H1 (cell line): ENCODE results near the gene LAX1. TPM values are rescaled to one million over a fixed set of nuclear protein-coding genes. Genes with fewer than 3 reads are reported as not detected.

Experiments
- CTCF ChIA-PET: fragments of 300-600 bp; sonication (Branson Sonifier 250); formaldehyde crosslinking; loops from one replicate; lab custom pipeline; 2021; ENCODE audit not compliant: partially characterized antibody; lab: Charles Lee
- POLR2A ChIA-PET: fragments of 300-600 bp; sonication (Branson Sonifier 250); formaldehyde crosslinking; loops from one replicate; lab custom pipeline; 2021; ENCODE audit warnings: inconsistent platforms; ENCODE audit not compliant: partially characterized antibody; lab: Charles Lee
- DNase-seq, 2 experiments: peaks; one replicate each; pipeline versions ENCODE4 v3.0.0 to v3.0.0-alpha.2; 2010 to 2022; ENCODE audit warnings: low spot score in 2 of 2, low read depth in 1 of 2, mixed read lengths in 1 of 2
- FAIRE-seq: peaks from 2 replicates; lab custom pipeline; 2011; peaks lifted over from hg19 to GRCh38; lab: Jason Lieb, UNC
- H2AFZ ChIP-seq: 2 replicates; pipeline ENCODE4 v1.8.1; 2012; ENCODE audit warnings: low read length, inconsistent platforms
- H2AK5ac ChIP-seq: 2 replicates; pipeline ENCODE4 v1.6.1; 2013; ENCODE audit warnings: low read depth, low read length
- H2BK120ac ChIP-seq: replicated peaks from 2 replicates; pipeline ENCODE3; 2013; ENCODE audit warnings: low read depth, low read length, inconsistent platforms
- H2BK12ac ChIP-seq: 2 replicates; pipeline ENCODE4 v1.6.1; 2013; ENCODE audit warnings: low read depth, low read length
- H2BK15ac ChIP-seq: 2 replicates; pipeline ENCODE4 v1.6.1; 2013; ENCODE audit warnings: low read length
- H2BK20ac ChIP-seq: 2 replicates; pipeline ENCODE4 v1.6.1; 2013; ENCODE audit warnings: low read length
- H2BK5ac ChIP-seq: 2 replicates; pipeline ENCODE4 v1.6.1; 2013; ENCODE audit warnings: low read depth, low read length
- H3K14ac ChIP-seq: 2 replicates; pipeline ENCODE4 v1.6.1; 2013; ENCODE audit warnings: inconsistent platforms; ENCODE audit not compliant: insufficient read length
- H3K18ac ChIP-seq: 2 replicates; pipeline ENCODE4 v1.6.1; 2013; ENCODE audit warnings: low read length; ENCODE audit errors: extremely low read depth
- H3K23ac ChIP-seq: 2 replicates; pipeline ENCODE4 v1.6.1; 2013; ENCODE audit warnings: inconsistent platforms; ENCODE audit not compliant: insufficient read length
- H3K23me2 ChIP-seq: 2 replicates; pipeline ENCODE4 v1.6.1; 2013; ENCODE audit warnings: low read depth, low read length
- H3K27ac ChIP-seq: 2 replicates; pipeline ENCODE4 v1.6.1; 2011; ENCODE audit warnings: low read depth, low read length, inconsistent platforms
- H3K27me3 ChIP-seq, 4 experiments: replicated peaks in 1 of 4; 1 replicate in 1 of 4; 2 replicates in 3 of 4; pipeline versions ENCODE4 v1.6.1 to v1.8.1; 2011 to 2013; ENCODE audit warnings: low read length in 3 of 4, mild to moderate bottlenecking in 3 of 4, inconsistent platforms in 2 of 4, mixed read lengths in 2 of 4, moderate library complexity in 1 of 4; ENCODE audit not compliant: control insufficient read depth in 3 of 4, insufficient read depth in 3 of 4; ENCODE audit errors: extremely low read depth in 1 of 4
- H3K36me3 ChIP-seq, 4 experiments: 2 replicates each; pipeline versions ENCODE4 v1.6.1 to v1.8.1; 2011 to 2013; ENCODE audit warnings: mild to moderate bottlenecking in 4 of 4, low read length in 3 of 4, moderate library complexity in 2 of 4, control low read depth in 1 of 4, inconsistent platforms in 1 of 4; ENCODE audit not compliant: insufficient read depth in 4 of 4, control insufficient read depth in 2 of 4
- H3K4ac ChIP-seq: replicated peaks from 2 replicates; pipeline ENCODE3; 2013; ENCODE audit warnings: low read length, low read depth, mixed read lengths, inconsistent platforms; ENCODE audit not compliant: insufficient read length
- H3K4me1 ChIP-seq, 4 experiments: replicated peaks in 1 of 4; 1 replicate in 1 of 4; 2 replicates in 3 of 4; pipeline versions ENCODE4 v1.6.1 to v1.8.1; 2011 to 2013; ENCODE audit warnings: low read length in 3 of 4, inconsistent platforms in 2 of 4, mixed read lengths in 1 of 4; ENCODE audit not compliant: insufficient read depth in 4 of 4, control insufficient read depth in 3 of 4
- H3K4me2 ChIP-seq, 2 experiments: 2 replicates each; pipeline versions ENCODE4 v1.6.1 to v1.8.1; 2011 to 2013; ENCODE audit warnings: low read depth in 2 of 2, low read length in 2 of 2, control low read depth in 1 of 2, inconsistent platforms in 1 of 2, mild to moderate bottlenecking in 1 of 2; ENCODE audit not compliant: insufficient read depth in 1 of 2
- H3K4me3 ChIP-seq, 4 experiments: fragments of 200-600, 300-600 bp in 1 of 4; sonication (generic), shearing (Covaris generic), sonication (Bioruptor Twin) in 1 of 4; 2 replicates each; pipeline versions ENCODE4 v1.5.1 to v1.8.1; 2011 to 2016; ENCODE audit warnings: low read length in 4 of 4, low read depth in 3 of 4, control low read depth in 2 of 4, inconsistent platforms in 2 of 4, mild to moderate bottlenecking in 2 of 4, mixed read lengths in 1 of 4, moderate library complexity in 1 of 4; ENCODE audit not compliant: insufficient read depth in 2 of 4; ENCODE audit errors: extremely low read depth in 1 of 4
- H3K56ac ChIP-seq: replicated peaks from 2 replicates; pipeline ENCODE3; 2013; ENCODE audit warnings: low read depth, mild to moderate bottlenecking, mixed read lengths, low read length, inconsistent platforms; ENCODE audit not compliant: insufficient read length
- H3K79me1 ChIP-seq: 2 replicates; pipeline ENCODE4 v1.6.1; 2013; ENCODE audit warnings: low read depth, low read length, control low read depth
- H3K79me2 ChIP-seq, 2 experiments: 2 replicates each; pipeline versions ENCODE4 v1.6.1 to v1.8.1; 2012 to 2013; ENCODE audit warnings: low read length in 2 of 2, mild to moderate bottlenecking in 2 of 2, inconsistent platforms in 1 of 2; ENCODE audit not compliant: insufficient read depth in 2 of 2, control insufficient read depth in 1 of 2
- H3K9ac ChIP-seq, 4 experiments: replicated peaks in 1 of 4; 1 replicate in 1 of 4; 2 replicates in 3 of 4; pipeline versions ENCODE4 v1.6.1 to v1.8.1; 2011 to 2013; ENCODE audit warnings: low read depth in 3 of 4, low read length in 3 of 4, control low read depth in 2 of 4, mild to moderate bottlenecking in 2 of 4, moderate library complexity in 2 of 4, inconsistent platforms in 1 of 4; ENCODE audit errors: extremely low read depth in 1 of 4
- H3K9me3 ChIP-seq, 2 experiments: 2 replicates each; pipeline versions ENCODE4 v1.6.1 to v1.8.1; 2012 to 2013; ENCODE audit warnings: mild to moderate bottlenecking in 2 of 2, moderate library complexity in 2 of 2, control low read depth in 1 of 2, inconsistent platforms in 1 of 2, low read depth in 1 of 2, low read length in 1 of 2, mixed read lengths in 1 of 2; ENCODE audit not compliant: insufficient read depth in 2 of 2
- H4K20me1 ChIP-seq, 2 experiments: replicated peaks in 1 of 2; 2 replicates each; pipeline versions ENCODE3 to v1.8.1; 2011 to 2013; ENCODE audit warnings: inconsistent platforms in 2 of 2, low read length in 2 of 2, mild to moderate bottlenecking in 1 of 2; ENCODE audit not compliant: insufficient read depth in 2 of 2, control insufficient read depth in 1 of 2
- H4K5ac ChIP-seq: 2 replicates; pipeline ENCODE4 v1.6.1; 2013; ENCODE audit warnings: low read length, low read depth, mixed read lengths, inconsistent platforms; ENCODE audit not compliant: insufficient read length
- H4K8ac ChIP-seq: 2 replicates; pipeline ENCODE4 v1.8.0; 2013; ENCODE audit warnings: mild to moderate bottlenecking, moderate library complexity, low read length, inconsistent platforms; ENCODE audit not compliant: insufficient read depth; ENCODE audit errors: extremely low read depth
- H4K91ac ChIP-seq: replicated peaks from 2 replicates; pipeline ENCODE3; 2013; ENCODE audit warnings: low read length, mixed read lengths, inconsistent platforms; ENCODE audit not compliant: insufficient read length
- CTBP2 ChIP-seq: IDR thresholded peaks from 2 replicates; pipeline ENCODE4 v1.7.0; 2011; ENCODE audit warnings: borderline replicate concordance, mild to moderate bottlenecking, moderate library complexity, mixed read lengths, low read length; ENCODE audit not compliant: insufficient read depth, insufficient read length
- EGR1 ChIP-seq: IDR thresholded peaks from 2 replicates; pipeline ENCODE4 v1.6.1; 2011; ENCODE audit warnings: low read depth, low read length, borderline replicate concordance
- EP300 ChIP-seq, 2 experiments: IDR thresholded peaks; 1 replicate in 1 of 2; 2 replicates in 1 of 2; pipeline ENCODE4 v1.6.1; 2011 to 2012; ENCODE audit warnings: low read depth in 2 of 2, low read length in 2 of 2, mild to moderate bottlenecking in 2 of 2, borderline replicate concordance in 1 of 2, inconsistent platforms in 1 of 2, moderate library complexity in 1 of 2
- EZH2 ChIP-seq: fragments of 200-600 bp; sonication (generic); IDR thresholded peaks from 2 replicates; pipeline ENCODE4 v1.7.1; 2012; ENCODE audit warnings: low read depth, mild to moderate bottlenecking, moderate library complexity, low read length, inconsistent platforms; ENCODE audit not compliant: severe bottlenecking
- GABPA ChIP-seq: IDR thresholded peaks from 2 replicates; pipeline ENCODE4 v1.6.1; 2011; ENCODE audit warnings: mild to moderate bottlenecking, low read length, moderate library complexity, borderline replicate concordance; ENCODE audit not compliant: insufficient read depth
- PHF8 ChIP-seq: fragments of 200-600 bp; sonication (generic); conservative IDR thresholded peaks from 2 replicates; pipeline ENCODE4 v1.7.1; 2012; ENCODE audit warnings: low read depth, mild to moderate bottlenecking, inconsistent platforms, low read length, moderate library complexity
- RAD21 ChIP-seq, 2 experiments: IDR thresholded peaks in 1 of 2; conservative IDR thresholded peaks in 1 of 2; 2 replicates each; pipeline ENCODE4 v1.6.1; 2011; ENCODE audit warnings: low read depth in 2 of 2, low read length in 2 of 2, improper control_type of control experiment in 1 of 2, inconsistent platforms in 1 of 2, mild to moderate bottlenecking in 1 of 2, moderate library complexity in 1 of 2
- RXRA ChIP-seq: IDR thresholded peaks from 2 replicates; pipeline ENCODE4 v1.6.1; 2011; ENCODE audit warnings: low read depth, mild to moderate bottlenecking, low read length, moderate library complexity; ENCODE audit not compliant: insufficient read depth
- SRF ChIP-seq: IDR thresholded peaks from 2 replicates; pipeline ENCODE4 v1.6.1; 2011; ENCODE audit warnings: mild to moderate bottlenecking, low read depth, low read length, moderate library complexity
- TBP ChIP-seq: IDR thresholded peaks from 2 replicates; pipeline ENCODE4 v1.6.1; 2011; ENCODE audit warnings: low read depth, low read length, improper control_type of control experiment
- ZNF274 ChIP-seq: IDR thresholded peaks from 2 replicates; pipeline ENCODE4 v1.7.0; 2012; ENCODE audit warnings: low read length, borderline replicate concordance; ENCODE audit errors: extremely low read depth
- WGBS, 2 experiments: shearing (Covaris generic) in 1 of 2; methylation state at CpG; one replicate each; pipeline versions ENCODE4 v1.1.6 to v1.1.7; 2013 to 2015; ENCODE audit warnings: low lambda C conversion rate in 2 of 2, mixed read lengths in 2 of 2, inconsistent platforms in 1 of 2, low coverage in 1 of 2, missing lambda C conversion rate in 1 of 2; ENCODE audit not compliant: insufficient replicate concordance in 2 of 2, insufficient coverage in 1 of 2, insufficient read length in 1 of 2; ENCODE audit errors: extremely low coverage in 1 of 2, missing lambda C conversion rate in 1 of 2; 5-methylcytosine and 5-hydroxymethylcytosine counted together
- polyA plus RNA-seq, 7 experiments: library from polyadenylated mRNA; depleted of rRNA in 3 of 7; stranded (reverse) in 5 of 7; unstranded in 2 of 7; fragments of >200 nt in 5 of 7; fragments of 200-250 nt in 2 of 7; gene quantifications; 1 replicate in 5 of 7; 2 replicates in 1 of 7; 4 replicates in 1 of 7; pipeline versions ENCODE4 v1.2.1 to v1.2.3, GENCODE V29; 2011 to 2013; ENCODE audit warnings: missing spikeins in 2 of 7, mixed read lengths in 2 of 7
- total RNA-seq: library from RNA; stranded (reverse); fragmentation: NEBNext Ultra II Directional; extraction: Animal tissue kit (Norgen Biotek cat#: 25700); gene quantifications from 2 replicates; pipeline ENCODE4 v1.2.1, GENCODE V29; 2021

LAX1 gene
- total and polyA plus RNA-seq, 2 of the 8 experiments (the other 6 are each of a cell fraction or from before 2014, with no cell fraction given) = 0.11 TPM; not detected in 1

DNA sequence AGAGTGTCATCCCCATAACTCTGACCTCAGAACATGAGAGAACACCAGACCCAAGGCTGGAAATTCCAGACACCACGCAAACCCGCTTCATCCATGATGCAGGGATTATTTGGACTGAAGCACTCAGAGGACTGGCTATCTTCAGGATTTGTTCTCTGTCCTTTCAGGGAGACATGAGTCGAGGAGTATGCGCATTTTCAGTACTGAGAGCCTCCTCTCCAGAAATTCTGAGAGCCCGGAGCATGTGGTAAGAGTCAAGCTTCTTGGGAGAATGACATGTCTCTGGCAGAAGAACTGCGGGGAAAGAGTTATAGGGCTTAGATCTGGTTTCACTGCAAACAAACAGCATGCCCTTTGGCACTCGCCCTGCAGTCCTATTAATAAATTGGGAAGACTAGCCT lies 6.9 kb downstream of the LAX1 start:
- no peak overlapping the region for H3K56ac ChIP-seq
- no peak overlapping the region for H4K91ac ChIP-seq
- POLR2A ChIA-PET = no interaction called here
- no peak overlapping the region for H2BK12ac ChIP-seq
- H3K27ac ChIP-seq = no peak overlapping the region
- H3K18ac ChIP-seq = no peak overlapping the region
- H3K23me2 ChIP-seq = no peaks in the 10 kb centered on the region
- FAIRE-seq = no peak
- peaks cover 0 to 3% of the 10 kb centered on the region in 2 experiments; a peak in 1 of 4 replicates for H3K9me3 ChIP-seq
- H3K4me1 ChIP-seq = no peaks in the 10 kb centered on the region
- no peaks in the 10 kb centered on the region for H4K20me1 ChIP-seq
- H3K4ac ChIP-seq = no peak overlapping the region
- 86% methylated on average over 7 of the region's 7 CpGs; no CpG with 5 or more reads in 1 of the 2 experiments for WGBS, 2 experiments
- H3K79me1 ChIP-seq = no peaks in the 10 kb centered on the region
- no peak overlapping the region for H4K8ac ChIP-seq
- H3K27me3 ChIP-seq = no peaks in the 10 kb centered on the region; a peak in 1 of 7 replicates
- H3K9ac ChIP-seq = no peak overlapping the region
- no peak overlapping the region for H2AFZ ChIP-seq
- H2BK5ac ChIP-seq = no peak overlapping the region
- no peak overlapping the region for H2AK5ac ChIP-seq
- no peak overlapping the region for H3K14ac ChIP-seq
- H4K5ac ChIP-seq = no peak overlapping the region
- H3K4me2 ChIP-seq = no peak overlapping the region; a peak in 1 of 4 replicates
- no peak overlapping the region for H2BK120ac ChIP-seq
- H3K36me3 ChIP-seq = no peaks in the 10 kb centered on the region
- H2BK15ac ChIP-seq = no peak overlapping the region
- H3K4me3 ChIP-seq = no peak overlapping the region
- CTCF ChIA-PET = no interaction called here
- no peak overlapping the region for H3K23ac ChIP-seq
- no peak for DNase-seq
- no peaks in the 10 kb centered on the region for H3K79me2 ChIP-seq
- no peak overlapping the region for H2BK20ac ChIP-seq
- no peak for TF ChIP-seq TBP
- TF ChIP-seq RAD21 (IDR thresholded peaks at IDR 0.05 in 1 of 2, conservative IDR thresholded peaks at IDR 0.05 in 1 of 2; ENCODE audit: low read depth in 2 of 2, low read length in 2 of 2) = no peak
- TF ChIP-seq GABPA = no peak
- TF ChIP-seq ZNF274 = no peak
- TF ChIP-seq EZH2 = no peak
- TF ChIP-seq EGR1 = no peak
- no peak for TF ChIP-seq SRF
- no peak for TF ChIP-seq CTBP2
- no peak for TF ChIP-seq EP300 (IDR thresholded peaks at IDR 0.05; ENCODE audit: borderline replicate concordance in 1 of 2, low read depth in 2 of 2, low read length in 2 of 2)
- no peak for TF ChIP-seq RXRA
- no peak for TF ChIP-seq PHF8
